Measurements from ENCODE around the gene NME4. TPM values are rescaled to one million over a fixed set of nuclear protein-coding genes. Genes with fewer than 3 reads are reported as not detected.

NME4 gene
- total RNA-seq, 2 experiments from 2014 or later: 25.0 TPM

DNA sequence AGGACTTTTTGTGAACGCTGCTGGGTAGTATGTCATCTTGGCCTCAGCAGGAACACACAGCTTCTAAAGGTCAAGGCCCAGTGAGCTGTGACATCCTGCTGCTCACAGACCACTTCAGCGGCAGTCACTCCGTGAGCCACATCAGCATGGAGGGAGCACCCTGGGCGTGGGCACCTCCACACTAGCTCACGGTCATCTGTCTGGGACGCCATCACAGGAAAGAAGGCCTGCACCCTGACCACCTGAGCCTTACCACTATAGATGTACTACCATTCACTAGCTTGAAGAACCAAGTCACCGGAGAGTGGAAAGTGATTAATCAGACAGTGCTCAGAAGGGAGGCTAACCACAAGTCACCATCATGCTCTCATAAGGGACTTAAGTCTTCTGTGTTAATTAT is 47.8 kb upstream of the NME4 start:
- H3K9me2 ChIP-seq (ENCODE audit: insufficient read depth, low read length): no peaks in the 10 kb centered on the region
- peaks cover 22% of the 10 kb centered on the region for H3K4me1 ChIP-seq (ENCODE audit: insufficient read depth, low read length, poor library complexity, severe bottlenecking)

DNA sequence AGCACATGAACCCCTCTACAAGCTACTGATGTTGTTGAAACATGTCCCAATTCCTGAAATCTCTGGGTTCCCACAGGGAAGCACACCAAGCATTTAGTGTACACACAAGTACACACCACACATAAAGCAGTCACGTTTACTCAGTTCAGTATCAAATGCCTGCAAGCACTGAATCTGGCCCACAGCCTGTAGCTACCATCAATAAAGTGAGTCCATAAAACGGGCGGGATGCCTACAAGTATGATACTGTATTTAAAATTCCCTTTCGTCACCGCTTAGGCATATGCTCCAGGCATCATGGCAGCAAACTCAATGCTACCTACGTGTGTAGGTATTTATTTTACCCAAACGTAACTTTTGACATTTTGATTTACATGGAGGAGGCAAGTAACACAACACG is 46.8 kb upstream of the NME4 start:
- Histone ChIP-seq H3K4me1 (ENCODE audit: insufficient read depth, low read length, poor library complexity, severe bottlenecking) (peaks cover 22% of the 10 kb centered on the region), H3K79me2 (ENCODE audit: insufficient read depth, low read depth, low read length) (peaks cover 9% of the 10 kb centered on the region; the same call in 1 of the 2 replicates), H3K27ac (ENCODE audit: low read depth, low read length, poor library complexity, severe bottlenecking) (no peak overlapping the region), H3K4me2 (ENCODE audit: low read length) (no peak overlapping the region), H2AFZ (ENCODE audit: low read length) (no peak overlapping the region), H4K20me1 (ENCODE audit: insufficient read depth, low read length) (no peaks in the 10 kb centered on the region), H3K4me3 (ENCODE audit: low read depth, low read length, poor library complexity, severe bottlenecking) (no peak overlapping the region), H3K9me3 (ENCODE audit: low read length) (no peaks in the 10 kb centered on the region), H3K36me3 (ENCODE audit: insufficient read depth, low read length) (peaks cover 22% of the 10 kb centered on the region), H3K9me2 (ENCODE audit: insufficient read depth, low read length) (no peaks in the 10 kb centered on the region)
- BruUV-seq (replicated peaks): TSS peak; percentile 77
- TF ChIP-seq EZH2phosphoT487 (IDR thresholded peaks at IDR 0.05; ENCODE audit: borderline replicate concordance, low read depth, low read length): no peak
- TF ChIP-seq, protein P1, sequence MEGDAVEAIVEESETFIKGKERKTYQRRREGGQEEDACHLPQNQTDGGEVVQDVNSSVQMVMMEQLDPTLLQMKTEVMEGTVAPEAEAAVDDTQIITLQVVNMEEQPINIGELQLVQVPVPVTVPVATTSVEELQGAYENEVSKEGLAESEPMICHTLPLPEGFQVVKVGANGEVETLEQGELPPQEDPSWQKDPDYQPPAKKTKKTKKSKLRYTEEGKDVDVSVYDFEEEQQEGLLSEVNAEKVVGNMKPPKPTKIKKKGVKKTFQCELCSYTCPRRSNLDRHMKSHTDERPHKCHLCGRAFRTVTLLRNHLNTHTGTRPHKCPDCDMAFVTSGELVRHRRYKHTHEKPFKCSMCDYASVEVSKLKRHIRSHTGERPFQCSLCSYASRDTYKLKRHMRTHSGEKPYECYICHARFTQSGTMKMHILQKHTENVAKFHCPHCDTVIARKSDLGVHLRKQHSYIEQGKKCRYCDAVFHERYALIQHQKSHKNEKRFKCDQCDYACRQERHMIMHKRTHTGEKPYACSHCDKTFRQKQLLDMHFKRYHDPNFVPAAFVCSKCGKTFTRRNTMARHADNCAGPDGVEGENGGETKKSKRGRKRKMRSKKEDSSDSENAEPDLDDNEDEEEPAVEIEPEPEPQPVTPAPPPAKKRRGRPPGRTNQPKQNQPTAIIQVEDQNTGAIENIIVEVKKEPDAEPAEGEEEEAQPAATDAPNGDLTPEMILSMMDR (conservative IDR thresholded peaks at IDR 0.05; ENCODE audit: low read length): no peak
- POLR2A ChIA-PET: interaction anchor here (1.4 kb wide), 1 partner anchor 115 kb away, joined by 3 read pairs; no protein-coding TSS in a partner anchor
- CTCF ChIA-PET (ENCODE audit: unreplicated experiment): no interaction called here
- intact Hi-C loops (cut with micrococcal nuclease; ENCODE audit: unreplicated experiment): no loop called here
- DNase-seq (ENCODE audit: low spot score): no peak

More for the DNA sequence above, 47.8 kb upstream of the NME4 start:
- no peak for TF ChIP-seq EZH2phosphoT487 (IDR thresholded peaks at IDR 0.05; ENCODE audit: borderline replicate concordance, low read depth, low read length)
- TF ChIP-seq, protein P1 (conservative IDR thresholded peaks at IDR 0.05; ENCODE audit: low read length): no peak
- H3K79me2 ChIP-seq (ENCODE audit: insufficient read depth, low read depth, low read length): peaks cover 13% of the 10 kb centered on the region; the same call in 1 of the 2 replicates
- H4K20me1 ChIP-seq (ENCODE audit: insufficient read depth, low read length): no peaks in the 10 kb centered on the region
- ChIA-PET CTCF (ENCODE audit: unreplicated experiment) (interaction anchor here (0.5 kb wide), 1 partner anchor 251 kb away, joined by 4 read pairs; no protein-coding TSS in a partner anchor), POLR2A (interaction anchor here (0.6 to 1.2 kb wide), 2 partner anchors 21 to 127 kb away, joined by 4 to 5 read pairs; partner anchors contain the start of gene MRPL28)
- BruUV-seq (replicated peaks): no TSS peak
- H3K4me3 ChIP-seq (ENCODE audit: low read depth, low read length, poor library complexity, severe bottlenecking): no peak overlapping the region
- H3K9me3 ChIP-seq (ENCODE audit: low read length): no peaks in the 10 kb centered on the region
- H3K4me2 ChIP-seq (ENCODE audit: low read length): peak overlapping the region; percentile 18; the same call in 1 of the 2 replicates
- peaks cover 32% of the 10 kb centered on the region for H3K36me3 ChIP-seq (ENCODE audit: insufficient read depth, low read length)
- H3K27ac ChIP-seq (ENCODE audit: low read depth, low read length, poor library complexity, severe bottlenecking): no peak overlapping the region
- H2AFZ ChIP-seq (ENCODE audit: low read length): no peak overlapping the region
- intact Hi-C loops (cut with micrococcal nuclease; ENCODE audit: unreplicated experiment): no loop called here
- no peak for DNase-seq (ENCODE audit: low spot score)

Data from OCI-LY7 (cell line).